HG03045 (cell line): ENCODE results near the gene ZNF629.

Experiments used
- ATAC-seq: cut with Tn5 transposase; IDR thresholded peaks from one replicate; pipeline ENCODE4 v1.9.1; 2021; ENCODE audit warnings: mild to moderate bottlenecking, moderate library complexity; ENCODE audit not compliant: unreplicated experiment

The ZNF629 gene

GRCh38 chr16:30767767-30768465, 19.1 kb downstream of the ZNF629 start:
- no peak for ATAC-seq

GRCh38 chr16:30766933-30767284, 20.1 kb downstream of the ZNF629 start:
- no peak for ATAC-seq

DNA sequence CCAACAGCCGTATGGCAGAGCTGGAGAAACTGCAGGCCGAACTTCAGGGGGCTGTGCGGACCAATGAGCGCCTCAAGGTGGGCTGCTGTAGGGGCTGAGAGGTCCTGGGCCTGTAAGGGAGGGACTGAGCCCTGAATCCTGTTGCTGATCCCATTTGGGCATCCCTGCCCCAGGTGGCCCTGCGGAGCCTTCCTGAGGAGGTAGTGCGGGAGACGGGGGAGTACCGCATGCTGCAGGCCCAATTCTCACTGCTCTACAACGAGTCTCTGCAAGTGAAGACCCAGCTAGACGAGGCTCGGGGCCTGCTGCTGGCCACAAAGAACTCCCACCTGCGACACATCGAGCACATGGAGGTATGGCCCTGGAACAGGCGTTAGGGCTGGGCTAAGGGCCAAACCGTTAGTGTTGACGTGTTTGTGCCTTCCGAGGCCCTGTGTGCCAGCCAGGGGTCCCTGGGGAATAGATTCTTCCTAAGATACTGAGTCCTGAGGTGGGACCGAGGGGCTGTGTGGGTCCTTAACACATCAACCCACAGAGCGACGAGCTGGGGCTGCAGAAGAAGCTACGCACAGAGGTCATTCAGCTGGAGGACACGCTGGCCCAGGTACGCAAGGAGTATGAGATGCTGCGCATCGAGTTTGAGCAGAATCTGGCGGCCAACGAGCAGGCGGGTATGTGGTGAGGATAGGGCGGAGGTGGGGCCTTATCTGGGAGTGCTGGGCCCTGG, 20.6 kb downstream of the ZNF629 start:
- no peak for ATAC-seq

DNA sequence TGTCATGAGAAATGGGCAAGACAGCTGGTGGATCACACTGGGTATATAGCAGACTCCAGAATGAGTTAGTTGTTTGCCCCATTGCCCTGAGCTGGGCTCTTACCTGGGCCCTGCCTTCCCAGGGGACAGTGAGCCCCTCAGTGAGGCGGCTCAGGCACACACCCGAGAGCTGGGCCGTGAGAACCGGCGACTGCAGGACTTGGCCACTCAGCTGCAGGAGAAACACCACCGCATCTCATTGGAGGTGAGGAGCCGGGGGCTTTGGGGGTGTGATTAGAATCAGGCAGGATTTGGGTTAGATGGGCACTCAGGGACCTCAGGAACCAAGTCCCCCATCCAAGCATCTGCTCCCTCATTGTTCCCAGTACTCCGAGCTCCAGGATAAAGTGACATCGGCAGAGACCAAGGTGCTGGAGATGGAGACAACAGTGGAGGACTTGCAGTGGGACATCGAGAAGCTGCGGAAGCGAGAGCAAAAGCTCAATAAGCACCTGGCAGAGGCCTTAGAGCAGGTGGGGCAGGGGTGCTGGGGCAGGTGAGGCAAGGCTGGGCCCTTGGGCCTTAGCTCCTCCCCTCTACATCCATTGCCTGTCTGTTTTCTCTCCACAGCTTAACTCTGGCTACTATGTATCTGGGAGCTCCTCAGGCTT, 22.1 kb downstream of the ZNF629 start:
- no peak for ATAC-seq

GRCh38 chr16:30764086-30764485, 22.9 kb downstream of the ZNF629 start:
- no peak for ATAC-seq

- ATAC-seq = no peak
Measured at GRCh38 chr16:30762991-30763725, 23.8 kb downstream of the ZNF629 start.

GRCh38 chr16:30761928-30762902, 24.8 kb downstream of the ZNF629 start, which contains the start of the genes CFAP119 and RNF40:
TSS of gene CFAP119 (minus strand) at chr16:30762062. CDS start at chr16:30761748, 314 bp downstream.
TSS of gene RNF40 (plus strand) at chr16:30762322. CDS start at chr16:30762546, 224 bp downstream.
- ATAC-seq = peak; percentile 87

DNA sequence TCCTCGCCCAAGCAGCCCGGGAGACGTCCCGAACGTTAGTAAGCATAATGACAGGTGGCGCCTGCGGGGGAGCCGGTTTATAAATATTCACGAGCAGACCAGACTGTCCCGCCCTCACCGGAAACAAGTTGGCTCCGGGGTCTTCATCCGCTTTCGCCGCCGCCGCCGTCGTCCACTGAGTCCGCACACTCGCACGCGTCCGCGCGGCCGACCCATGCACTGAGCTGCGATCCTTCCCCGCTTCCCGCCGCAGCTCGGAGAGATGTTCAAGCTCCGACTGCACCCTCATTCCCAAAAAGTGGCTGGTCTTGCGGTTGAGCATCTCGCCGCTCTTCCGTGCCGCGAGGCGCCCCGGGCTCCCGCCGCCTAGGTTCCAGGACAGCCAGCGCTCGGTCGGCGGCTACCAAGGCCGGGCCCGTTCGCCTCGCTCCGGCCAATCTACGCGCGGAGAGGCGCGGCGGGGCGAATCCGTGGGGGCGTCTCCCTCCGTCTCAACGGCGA, 25.5 kb downstream of the ZNF629 start:
- peak; percentile 25 for ATAC-seq

DNA sequence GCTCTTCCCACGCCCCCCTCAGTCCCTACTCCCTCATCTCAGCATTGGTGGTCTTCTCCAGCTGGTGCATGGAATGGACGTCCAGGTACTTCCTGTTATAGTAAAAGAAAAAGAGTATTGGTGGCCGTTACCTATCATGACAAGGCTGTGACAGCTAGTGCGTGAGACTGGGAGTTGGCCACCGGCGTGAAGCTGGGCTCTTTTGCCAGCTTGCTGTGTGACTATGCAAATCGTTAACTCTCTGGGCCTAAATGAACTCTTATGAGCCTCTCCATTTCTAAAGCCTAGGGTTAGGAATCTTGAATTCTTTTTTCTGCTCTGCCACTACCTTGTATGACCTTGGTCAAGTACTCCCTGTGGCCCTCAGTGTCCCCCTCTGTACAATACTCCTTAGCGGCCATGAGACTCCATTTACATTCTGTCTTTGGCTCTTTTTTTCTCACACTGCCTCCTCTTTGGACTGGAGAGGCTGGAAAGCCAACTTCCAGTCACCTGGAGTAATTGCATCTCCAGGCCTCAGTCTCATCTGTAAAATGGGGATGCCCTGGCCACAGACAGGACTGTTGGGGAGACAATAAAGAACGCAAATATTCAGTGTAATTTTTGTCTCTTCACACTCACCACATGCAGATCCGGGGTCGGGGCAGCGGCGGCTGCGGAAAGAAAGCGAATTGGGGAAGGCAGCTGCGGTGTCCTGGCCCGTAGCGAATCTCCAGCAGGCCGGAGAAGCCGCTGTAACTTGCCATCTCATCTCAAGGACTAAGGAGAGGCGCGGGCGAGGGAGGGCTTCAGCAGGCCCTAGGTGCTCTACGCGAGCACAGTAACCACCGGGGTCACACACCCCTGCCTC, 26.2 kb downstream of the ZNF629 start:
- no peak for ATAC-seq

DNA sequence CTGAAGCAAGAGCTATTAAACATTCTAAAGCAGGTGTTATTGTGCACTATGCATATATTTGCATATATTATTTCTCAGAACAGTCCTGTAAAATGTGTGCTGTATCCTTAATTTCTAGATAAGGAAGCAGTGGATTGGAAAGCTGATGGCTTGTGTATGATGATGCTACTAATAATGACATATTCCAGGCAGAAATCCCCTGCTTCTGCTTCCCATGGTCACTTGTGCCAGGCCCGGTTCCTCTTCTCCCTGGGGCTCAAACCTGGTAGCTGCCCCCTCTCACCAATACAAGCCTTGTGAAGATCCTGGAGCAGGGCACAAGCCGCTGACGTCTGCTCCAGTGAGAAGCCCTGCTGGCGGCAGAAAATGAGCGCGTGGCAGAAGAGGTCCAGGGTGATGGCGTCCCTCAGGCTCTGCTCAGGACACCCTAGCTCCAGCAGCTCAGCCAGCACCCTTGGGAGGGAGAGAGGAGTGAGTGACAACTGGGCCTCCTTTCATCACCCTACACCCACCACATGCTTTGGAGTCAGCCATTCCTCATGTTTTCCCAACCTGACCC, 26.9 kb downstream of the ZNF629 start:
- ATAC-seq = no peak

GRCh38 chr16:30758988-30759491, 28.0 kb downstream of the ZNF629 start:
- ATAC-seq = no peak

DNA sequence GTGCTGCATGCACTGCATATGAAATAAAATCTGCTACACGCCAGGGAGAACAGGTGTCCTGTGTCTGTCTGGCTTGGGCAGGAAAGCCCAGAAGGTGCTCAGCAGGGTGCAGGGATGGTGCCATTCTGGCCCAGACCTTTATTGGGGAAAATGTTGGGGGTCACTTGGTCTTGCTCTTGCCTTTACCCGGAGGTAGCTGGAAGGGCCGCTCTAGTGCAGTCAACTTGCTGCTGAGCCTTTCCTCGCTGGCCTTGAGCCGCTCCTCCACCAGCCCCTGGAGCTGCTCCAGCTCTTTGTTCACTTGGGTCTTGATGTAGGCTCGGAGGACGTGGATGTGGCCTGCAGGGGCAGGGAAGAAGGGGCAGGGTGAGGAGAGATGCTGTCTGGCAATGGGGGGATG, 29.7 kb downstream of the ZNF629 start:
- ATAC-seq = no peak

- no peak for ATAC-seq
Measured at GRCh38 chr16:30756781-30757100, 30.3 kb downstream of the ZNF629 start.

GRCh38 chr16:30755955-30756780, 30.8 kb downstream of the ZNF629 start:
- ATAC-seq = no peak

DNA sequence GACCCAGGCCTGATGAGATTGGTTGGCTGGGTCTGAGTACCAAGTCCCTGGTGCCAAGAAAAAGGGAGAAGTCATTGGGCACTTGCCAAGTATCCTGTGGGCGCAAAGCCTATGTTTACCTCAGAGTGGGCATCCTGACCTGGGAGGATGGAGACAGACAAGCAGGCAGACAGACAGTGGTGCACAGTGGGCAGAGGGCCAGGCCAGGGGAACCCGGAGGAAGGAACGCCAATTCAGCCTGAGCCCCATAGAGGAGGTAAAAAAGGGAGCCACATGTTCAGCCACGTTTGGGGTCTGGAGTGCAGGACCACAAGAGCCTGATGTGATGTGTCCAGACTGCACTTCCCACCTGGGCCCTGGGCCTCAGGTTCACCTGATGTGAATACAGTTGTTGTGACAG, 33.4 kb downstream of the ZNF629 start:
- ATAC-seq = no peak

GRCh38 chr16:30750876-30751465, 36.0 kb downstream of the ZNF629 start:
- ATAC-seq = no peak

- ATAC-seq = no peak
Measured at GRCh38 chr16:30750201-30750600, 36.8 kb downstream of the ZNF629 start.
